ENCODE measurements around the gene OSBPL7.

The OSBPL7 gene

DNA sequence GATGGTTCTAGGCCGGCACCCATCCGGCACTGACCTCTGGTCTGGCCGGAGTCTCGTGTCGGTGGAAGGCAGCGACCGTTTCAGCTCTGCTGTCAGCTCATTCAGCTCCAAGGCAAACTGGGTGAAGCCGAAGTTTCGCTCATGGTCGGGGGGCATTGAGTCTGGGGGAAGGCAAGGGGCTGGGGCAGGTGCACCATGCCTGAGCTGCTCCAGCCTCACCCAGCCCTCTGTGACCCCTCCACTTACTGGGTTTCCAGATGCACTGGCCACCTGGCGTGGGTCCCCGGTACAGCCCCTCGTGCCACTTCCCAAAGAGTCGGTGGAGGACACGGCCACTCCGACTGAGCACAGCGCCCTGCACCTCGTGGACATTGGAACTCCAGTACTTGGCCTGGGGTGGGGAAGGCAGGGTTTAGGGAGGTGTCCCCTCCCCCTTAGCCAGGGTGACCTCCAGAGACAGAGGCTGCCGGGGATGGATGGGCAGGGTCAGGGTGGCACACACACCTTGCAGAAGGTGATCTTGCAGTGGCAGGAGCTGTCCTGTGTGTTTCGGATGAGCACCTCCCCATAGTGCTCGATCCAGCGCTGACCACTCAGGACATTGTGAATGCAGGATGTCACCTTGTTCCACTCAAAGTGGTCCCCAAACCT, 12.6 kb downstream of the OSBPL7 start:
- DNase-seq: no peak
- Histone ChIP-seq H3K36me3 (peaks cover 21% of the 10 kb centered on the region), H3K9me3 (no peaks in the 10 kb centered on the region), H3K4me3 (ENCODE audit: low read depth, low read length) (no peak overlapping the region), H3K4me1 (peaks cover 9% of the 10 kb centered on the region), H3K27me3 (no peaks in the 10 kb centered on the region)
- TF ChIP-seq, protein P1, sequence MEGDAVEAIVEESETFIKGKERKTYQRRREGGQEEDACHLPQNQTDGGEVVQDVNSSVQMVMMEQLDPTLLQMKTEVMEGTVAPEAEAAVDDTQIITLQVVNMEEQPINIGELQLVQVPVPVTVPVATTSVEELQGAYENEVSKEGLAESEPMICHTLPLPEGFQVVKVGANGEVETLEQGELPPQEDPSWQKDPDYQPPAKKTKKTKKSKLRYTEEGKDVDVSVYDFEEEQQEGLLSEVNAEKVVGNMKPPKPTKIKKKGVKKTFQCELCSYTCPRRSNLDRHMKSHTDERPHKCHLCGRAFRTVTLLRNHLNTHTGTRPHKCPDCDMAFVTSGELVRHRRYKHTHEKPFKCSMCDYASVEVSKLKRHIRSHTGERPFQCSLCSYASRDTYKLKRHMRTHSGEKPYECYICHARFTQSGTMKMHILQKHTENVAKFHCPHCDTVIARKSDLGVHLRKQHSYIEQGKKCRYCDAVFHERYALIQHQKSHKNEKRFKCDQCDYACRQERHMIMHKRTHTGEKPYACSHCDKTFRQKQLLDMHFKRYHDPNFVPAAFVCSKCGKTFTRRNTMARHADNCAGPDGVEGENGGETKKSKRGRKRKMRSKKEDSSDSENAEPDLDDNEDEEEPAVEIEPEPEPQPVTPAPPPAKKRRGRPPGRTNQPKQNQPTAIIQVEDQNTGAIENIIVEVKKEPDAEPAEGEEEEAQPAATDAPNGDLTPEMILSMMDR (IDR thresholded peaks at IDR 0.05; ENCODE audit: low read depth, low read length): no peak

DNA sequence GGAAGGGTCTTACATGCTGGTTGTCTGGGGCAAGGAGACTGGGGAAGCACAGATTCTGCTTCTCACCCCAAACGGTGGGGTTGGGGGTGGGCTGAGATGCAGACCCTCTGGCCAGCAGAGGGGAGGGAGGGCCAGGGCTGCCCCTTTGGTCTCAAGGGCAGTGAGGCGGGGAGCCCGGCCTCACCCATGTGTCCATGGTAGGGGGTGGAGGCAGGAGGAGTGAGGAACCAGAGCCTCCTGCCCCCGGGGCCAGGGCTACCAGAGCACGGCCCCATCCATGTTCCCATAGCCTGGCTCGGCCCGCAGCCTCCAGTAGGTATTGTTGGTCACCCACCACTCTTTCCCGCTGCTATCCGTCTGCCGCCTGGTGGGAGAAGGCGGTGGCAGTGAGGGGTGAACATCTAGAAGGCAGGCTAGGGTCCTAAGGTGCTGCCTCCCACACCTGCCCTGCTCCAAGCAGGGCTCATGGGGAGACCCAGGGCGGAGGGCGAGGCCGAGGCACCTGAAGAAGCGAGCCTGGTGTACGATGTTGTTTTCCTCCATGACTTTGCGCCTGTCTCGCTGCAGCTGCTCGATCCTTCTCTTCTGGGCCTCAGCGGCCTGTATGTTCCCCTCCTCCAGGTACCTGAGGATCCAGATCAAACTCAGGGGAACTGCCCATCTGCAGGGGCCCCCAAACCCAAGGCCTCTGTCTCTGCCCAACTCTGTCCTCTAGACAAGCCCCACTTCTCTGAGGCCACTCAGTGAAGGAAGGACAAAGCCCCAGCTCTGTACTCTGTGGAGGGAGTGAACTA, 13.4 kb downstream of the OSBPL7 start:
- H3K9me3 ChIP-seq: no peaks in the 10 kb centered on the region
- peaks cover 9% of the 10 kb centered on the region for H3K4me1 ChIP-seq
- no peak overlapping the region for H3K4me3 ChIP-seq (ENCODE audit: low read depth, low read length)
- 0 out of 2 replicates have a peak, but pooled peaks cover 3% of the 10 kb centered on the region for H3K27me3 ChIP-seq
- no peak for DNase-seq
- H3K36me3 ChIP-seq: peaks cover 21% of the 10 kb centered on the region
- TF ChIP-seq, protein P1 (IDR thresholded peaks at IDR 0.05; ENCODE audit: low read depth, low read length): no peak

GRCh38 chr17:47807421-47807820, 14.2 kb downstream of the OSBPL7 start:
- Histone ChIP-seq H3K4me1 (peaks cover 9% of the 10 kb centered on the region), H3K9me3 (no peaks in the 10 kb centered on the region), H3K36me3 (peaks cover 21% of the 10 kb centered on the region), H3K27me3 (0 out of 2 replicates have a peak, but pooled peaks cover 3% of the 10 kb centered on the region), H3K4me3 (ENCODE audit: low read depth, low read length) (no peak overlapping the region)
- DNase-seq: no peak
- TF ChIP-seq, protein P1 (IDR thresholded peaks at IDR 0.05; ENCODE audit: low read depth, low read length): no peak

DNA sequence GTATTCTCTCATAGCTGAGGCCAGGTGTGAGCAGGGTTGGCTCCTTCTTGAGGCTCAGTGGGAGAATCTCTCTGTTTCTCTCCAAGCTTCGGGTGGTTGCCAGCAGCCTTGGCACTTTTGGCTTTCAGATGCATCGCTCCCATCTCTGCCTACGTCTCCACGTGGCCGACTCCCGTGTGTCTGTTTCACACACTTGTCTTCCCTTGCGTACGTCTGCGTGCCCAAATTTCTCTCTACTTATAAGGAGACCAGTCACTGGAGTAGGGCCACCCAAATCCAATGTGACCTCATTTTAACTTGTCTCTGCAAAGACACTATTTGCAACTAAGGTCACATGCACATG, 14.7 kb downstream of the OSBPL7 start:
- no peak for DNase-seq
- Histone ChIP-seq H3K4me3 (ENCODE audit: low read depth, low read length) (no peak overlapping the region), H3K36me3 (peaks cover 21% of the 10 kb centered on the region), H3K27me3 (0 out of 2 replicates have a peak, but pooled peaks cover 3% of the 10 kb centered on the region), H3K9me3 (no peaks in the 10 kb centered on the region), H3K4me1 (peaks cover 9% of the 10 kb centered on the region)
- TF ChIP-seq, protein P1 (IDR thresholded peaks at IDR 0.05; ENCODE audit: low read depth, low read length): no peak

DNA sequence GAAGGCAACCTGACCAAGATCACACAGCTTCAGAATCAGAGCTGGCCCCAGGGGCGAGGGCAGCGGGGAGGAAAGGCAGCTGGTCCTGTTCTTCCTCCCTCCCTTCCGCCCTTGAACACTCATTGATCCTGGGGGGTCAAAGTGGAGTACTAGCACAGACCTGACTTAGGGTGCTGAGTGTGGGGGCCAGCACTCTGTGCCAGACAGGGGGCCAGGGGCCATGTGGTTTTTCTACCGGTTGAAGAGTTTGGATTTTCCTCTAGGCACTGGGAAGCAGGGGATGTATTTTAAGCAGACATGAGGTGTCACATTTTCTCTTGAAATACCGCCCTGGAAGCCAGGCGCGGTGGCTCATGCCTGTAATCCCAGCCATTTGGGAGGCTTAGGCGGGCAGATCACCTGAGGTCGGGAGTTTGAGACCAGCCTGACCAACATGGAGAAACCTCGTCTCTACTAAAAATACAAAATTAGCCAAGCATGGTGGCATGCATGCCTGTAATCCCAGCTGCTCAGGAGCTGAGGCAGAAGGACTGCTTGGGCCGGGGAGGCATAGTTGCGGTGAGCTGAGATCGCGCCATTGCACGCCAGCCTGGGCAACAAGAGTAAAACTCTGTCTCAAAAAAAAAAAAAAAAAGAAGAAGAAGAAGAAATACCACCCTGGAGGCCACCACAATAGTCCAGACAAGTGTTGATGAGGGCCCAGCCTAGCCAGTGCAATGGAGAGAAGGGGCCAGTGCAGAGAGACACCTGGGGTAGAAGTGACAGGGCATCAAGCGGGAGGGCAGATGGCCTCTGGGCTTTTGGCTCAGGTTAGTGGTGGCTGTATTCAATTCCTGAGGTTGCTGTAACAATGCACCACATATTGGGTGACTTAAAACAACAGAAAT, 15.3 kb downstream of the OSBPL7 start:
- Histone ChIP-seq H3K36me3 (peaks cover 21% of the 10 kb centered on the region), H3K4me3 (ENCODE audit: low read depth, low read length) (no peak overlapping the region), H3K4me1 (peaks cover 9% of the 10 kb centered on the region), H3K9me3 (no peaks in the 10 kb centered on the region), H3K27me3 (0 out of 2 replicates have a peak, but pooled peaks cover 3% of the 10 kb centered on the region)
- no peak for DNase-seq
- TF ChIP-seq, protein P1 (IDR thresholded peaks at IDR 0.05; ENCODE audit: low read depth, low read length): no peak

Measured in BE2C (cell line).